NCI-H510A (cell line): ENCODE measurements around the gene ADARB2.

ENCODE experiments used
- DNase-seq: peaks from one replicate; lab custom pipeline; 2025; lab: John Stamatoyannopoulos, UW

ADARB2 gene

GRCh38 chr10:1686491-1686749 is 50.9 kb downstream of the ADARB2 start:
- no peak for DNase-seq

GRCh38 chr10:1685699-1686490 is 51.4 kb downstream of the ADARB2 start:
- no peak for DNase-seq

- no peak for DNase-seq
Observed at GRCh38 chr10:1684991-1685390, 52.3 kb downstream of the ADARB2 start.

- DNase-seq = no peak
Observed at GRCh38 chr10:1683649-1684048, 53.7 kb downstream of the ADARB2 start.

- DNase-seq = no peak
Observed at GRCh38 chr10:1679821-1680650, 57.3 kb downstream of the ADARB2 start.

GRCh38 chr10:1678084-1678483 is 59.2 kb downstream of the ADARB2 start:
- DNase-seq = no peak

- DNase-seq = no peak
Observed at GRCh38 chr10:1677307-1677939, 59.9 kb downstream of the ADARB2 start.

- no peak for DNase-seq
Observed at GRCh38 chr10:1674501-1674900, 62.8 kb downstream of the ADARB2 start.

GRCh38 chr10:1673568-1674345 is 63.6 kb downstream of the ADARB2 start:
- DNase-seq = no peak

- DNase-seq = no peak
Observed at GRCh38 chr10:1672001-1672781, 65.1 kb downstream of the ADARB2 start.

- DNase-seq = no peak
Observed at GRCh38 chr10:1671366-1672000, 65.8 kb downstream of the ADARB2 start.

GRCh38 chr10:1670541-1671365 is 66.6 kb downstream of the ADARB2 start:
- DNase-seq = no peak

GRCh38 chr10:1669433-1669832 is 67.9 kb downstream of the ADARB2 start:
- DNase-seq = no peak

- no peak for DNase-seq
Observed at GRCh38 chr10:1668399-1668798, 68.9 kb downstream of the ADARB2 start.

- no peak for DNase-seq
Observed at GRCh38 chr10:1667392-1667791, 69.9 kb downstream of the ADARB2 start.

- DNase-seq = no peak
Observed at GRCh38 chr10:1666147-1666546, 71.2 kb downstream of the ADARB2 start.

- no peak for DNase-seq
Observed at GRCh38 chr10:1665681-1666080, 71.6 kb downstream of the ADARB2 start.

GRCh38 chr10:1665021-1665661 is 72.2 kb downstream of the ADARB2 start:
- DNase-seq = no peak

GRCh38 chr10:1664333-1664964 is 72.9 kb downstream of the ADARB2 start:
- DNase-seq = no peak
